HepG2 (cell line): ENCODE results near the gene DAAM2. TPM values are rescaled to one million over a fixed set of nuclear protein-coding genes. Genes with fewer than 3 reads are reported as not detected.

ENCODE experiments used
- ATAC-seq: fragments of 200-7000 bp; cut with Tn5 transposase; 3 replicates; pipeline ENCODE4 v1.9.1; 2020; ENCODE audit warnings: mild to moderate bottlenecking, moderate library complexity
- BruUV-seq: library from RNA; stranded (reverse); fragments of 400-500 nt; replicated peaks from 2 replicates; lab custom pipeline; 2021; lab: Mats Ljungman, UMichigan
- CTCF ChIA-PET: fragments of 300-600 bp; formaldehyde crosslinking; extraction: SDS; loops from one replicate; lab custom pipeline; 2021; ENCODE audit warnings: low total read pairs, inconsistent platforms, low intra/inter-chr PET ratio; lab: Yijun Ruan, JAX
- POLR2A ChIA-PET: fragments of 350-600 bp; sonication (Branson Sonifier 250); formaldehyde crosslinking; loops from one replicate; lab custom pipeline; 2020; ENCODE audit warnings: antibody characterized with exemption, inconsistent platforms; lab: Yijun Ruan, JAX
- DNase-seq: peaks from one replicate; pipeline ENCODE4 v3.0.0-alpha.2; 2015; ENCODE audit warnings: low spot score
- FAIRE-seq: peaks from 3 replicates; lab custom pipeline; 2011; peaks lifted over from hg19 to GRCh38; lab: Jason Lieb, UNC
- H2AFZ ChIP-seq: one replicate; pipeline ENCODE4 v1.6.1; 2011; ENCODE audit warnings: low read length, inconsistent platforms
- H3K27ac ChIP-seq: fragments of 300-600 bp; 3 replicates; pipeline ENCODE4 v1.8.0; 2011; ENCODE audit warnings: mixed run types, mild to moderate bottlenecking, mixed read lengths, low read length, inconsistent platforms; ENCODE audit not compliant: insufficient read depth; ENCODE audit errors: extremely low read length
- H3K27me3 ChIP-seq, 2 experiments: fragments of 200-600 bp in 1 of 2; 2 replicates in 1 of 2; 3 replicates in 1 of 2; pipeline versions ENCODE4 v1.6.0 to v1.8.0; 2011; ENCODE audit warnings: low read length in 2 of 2, mild to moderate bottlenecking in 2 of 2, moderate library complexity in 2 of 2, inconsistent platforms in 1 of 2; ENCODE audit not compliant: insufficient read depth in 2 of 2, control insufficient read depth in 1 of 2
- H3K36me3 ChIP-seq, 2 experiments: fragments of 200-600 bp in 1 of 2; replicated peaks in 1 of 2; 2 replicates in 1 of 2; 3 replicates in 1 of 2; pipeline versions ENCODE4 v1.5.1 to v1.8.0; 2011; ENCODE audit warnings: low read length in 2 of 2, inconsistent platforms in 1 of 2; ENCODE audit not compliant: insufficient read depth in 2 of 2, control insufficient read depth in 1 of 2
- H3K4me1 ChIP-seq: 2 replicates; pipeline ENCODE4 v1.5.1; 2012; ENCODE audit warnings: low read length, inconsistent platforms; ENCODE audit not compliant: insufficient read depth
- H3K4me2 ChIP-seq: 2 replicates; pipeline ENCODE4 v1.6.0; 2011; ENCODE audit warnings: low read depth, low read length, inconsistent platforms
- H3K4me3 ChIP-seq, 3 experiments: fragments of 200-600 bp in 1 of 3; sonication (generic), shearing (Covaris generic) in 1 of 3; replicated peaks in 1 of 3; 2 replicates each; pipeline ENCODE4 v1.5.1; 2011 to 2016; ENCODE audit warnings: low read length in 3 of 3, inconsistent platforms in 2 of 3, low read depth in 2 of 3, mild to moderate bottlenecking in 2 of 3, control low read depth in 1 of 3, mixed read lengths in 1 of 3; ENCODE audit not compliant: insufficient read depth in 1 of 3
- H3K79me2 ChIP-seq: one replicate; pipeline ENCODE4 v1.6.1; 2011; ENCODE audit warnings: low read length, inconsistent platforms; ENCODE audit not compliant: insufficient read depth
- H3K9ac ChIP-seq: 2 replicates; pipeline ENCODE4 v1.6.0; 2011; ENCODE audit warnings: mild to moderate bottlenecking, low read depth, low read length, inconsistent platforms; ENCODE audit not compliant: insufficient read depth
- H3K9me3 ChIP-seq: 2 replicates; pipeline ENCODE4 v1.5.1; 2012; ENCODE audit warnings: mild to moderate bottlenecking, low read length
- H4K20me1 ChIP-seq: 2 replicates; pipeline ENCODE4 v1.6.0; 2011; ENCODE audit warnings: inconsistent platforms, mild to moderate bottlenecking, low read length, moderate library complexity; ENCODE audit not compliant: insufficient read depth
- ATF7-NPFF ChIP-seq: sonication (generic); formaldehyde crosslinking; IDR thresholded peaks from 2 replicates; pipeline ENCODE4 v1.8.1; 2023; ENCODE audit warnings: mild to moderate bottlenecking, low read depth, missing genetic modification reagents, moderate library complexity
- CTCF ChIP-seq: sonication (generic); formaldehyde crosslinking; IDR thresholded peaks from 2 replicates; pipeline ENCODE4 v1.5.0; 2020; ENCODE audit warnings: mild to moderate bottlenecking, missing genetic modification reagents, moderate library complexity
- ERF ChIP-seq: IDR thresholded peaks from 2 replicates; pipeline ENCODE4 v1.6.1; 2018; ENCODE audit warnings: missing biosample characterization, missing genetic modification reagents
- STAG1 ChIP-seq: sonication (generic); formaldehyde crosslinking; IDR thresholded peaks from 2 replicates; pipeline ENCODE4 v1.4.0; 2020; ENCODE audit warnings: missing genetic modification reagents
- ZBTB7B ChIP-seq: sonication (generic); formaldehyde crosslinking; IDR thresholded peaks from 2 replicates; pipeline ENCODE4 v1.4.0; 2020; ENCODE audit warnings: missing genetic modification reagents
- ZNF768 ChIP-seq: sonication (generic); formaldehyde crosslinking; IDR thresholded peaks from 2 replicates; pipeline ENCODE4 v1.4.0; 2020; ENCODE audit warnings: missing genetic modification reagents
- WGBS: methylation state at CpG from one replicate; pipeline ENCODE4 v1.1.6; 2017; ENCODE audit warnings: low lambda C conversion rate; 5-methylcytosine and 5-hydroxymethylcytosine counted together
- in situ Hi-C: cut with HindIII; loops from 2 replicates; pipeline ENCODE4 v1.10.0; 2017; ENCODE audit warnings: low pct_unique_long_range_greater_than_20kb; ENCODE audit not compliant: extremely low pct_ligation_motif_present
- intact Hi-C: fragments of 100-400 bp; cut with micrococcal nuclease; formaldehyde crosslinking; loops from one replicate; pipeline ENCODE4 v1.10.0; 2022; ENCODE audit not compliant: unreplicated experiment
- polyA plus RNA-seq, 8 experiments: library from polyadenylated mRNA; depleted of rRNA in 3 of 8; stranded (reverse) in 7 of 8; unstranded in 1 of 8; fragments of >200 nt; fragmentation: Illumina TruSeq in 4 of 8; extraction: Trizol in 4 of 8; gene quantifications; 2 replicates each; pipeline versions ENCODE4 v1.2.1 to v1.2.3, GENCODE V29; 2011 to 2016; ENCODE audit warnings: low read depth in 4 of 8, missing spikeins in 1 of 8, mixed read lengths in 1 of 8; ENCODE audit not compliant: insufficient read depth in 1 of 8
- total RNA-seq, 5 experiments: library from RNA; depleted of rRNA; stranded (reverse); fragments of >200 nt; fragmentation: Illumina TruSeq; extraction: Trizol; gene quantifications; 2 replicates each; pipeline ENCODE4 v1.2.3, GENCODE V29; 2016; ENCODE audit warnings: low read depth in 1 of 5

DAAM2 gene
- total and polyA plus RNA-seq, 2 of the 13 experiments (the other 11 are each of a cell fraction or from before 2014, with no cell fraction given), result 0.01 TPM; not detected in 1

DNA sequence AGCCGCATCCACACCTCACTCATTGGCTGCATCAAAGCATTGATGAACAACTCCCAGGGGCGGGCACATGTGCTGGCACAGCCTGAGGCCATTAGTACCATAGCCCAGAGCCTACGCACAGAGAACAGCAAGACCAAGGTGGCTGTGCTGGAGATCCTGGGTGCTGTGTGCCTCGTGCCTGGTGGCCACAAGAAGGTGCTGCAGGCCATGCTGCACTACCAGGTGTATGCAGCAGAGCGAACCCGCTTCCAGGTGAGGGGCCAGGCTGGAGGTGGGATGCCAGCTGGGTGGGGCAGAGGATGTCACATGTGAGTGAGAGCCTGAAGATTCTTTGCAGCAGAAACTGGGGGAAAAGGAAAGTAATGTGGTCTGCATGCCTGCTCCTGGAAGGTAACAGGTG is 75.4 kb downstream of the DAAM2 start:
- no peak for DNase-seq
- no TSS peak for BruUV-seq
- no peak overlapping the region for H3K9ac ChIP-seq
- TF ChIP-seq CTCF (peak; percentile 54), STAG1 (CRISPR knock-in tag) (peak; percentile 52), ATF7-NPFF (CRISPR knock-in tag) (no peak), ZNF768 (CRISPR knock-in tag) (peak; percentile 50; the same call in 1 of the 2 replicates)
- H3K79me2 ChIP-seq, result no peaks in the 10 kb centered on the region
- no peaks in the 10 kb centered on the region for H4K20me1 ChIP-seq
- H3K4me2 ChIP-seq, result no peak overlapping the region
- H3K9me3 ChIP-seq, result no peaks in the 10 kb centered on the region
- intact Hi-C loops (no loop called here), in situ Hi-C loops (loop anchor here (10.0 kb wide), 1 partner anchor 437 kb away; no protein-coding TSS in a partner anchor)
- ChIA-PET CTCF (interaction anchor here (1.5 kb wide), 1 partner anchor 25 kb away, joined by 5 read pairs; no protein-coding TSS in a partner anchor), POLR2A (no interaction called here)
- no peaks in the 10 kb centered on the region for H3K36me3 ChIP-seq
- H3K4me3 ChIP-seq, result no peak overlapping the region
- no peaks in the 10 kb centered on the region for H3K27me3 ChIP-seq
- H3K27ac ChIP-seq, result no peak overlapping the region
- no peak overlapping the region for H2AFZ ChIP-seq
- peak; percentile 78 for ATAC-seq
- FAIRE-seq, result no peak
- 33% methylated on average over 5 of the region's 6 CpGs for WGBS
- H3K4me1 ChIP-seq, result no peaks in the 10 kb centered on the region

DNA sequence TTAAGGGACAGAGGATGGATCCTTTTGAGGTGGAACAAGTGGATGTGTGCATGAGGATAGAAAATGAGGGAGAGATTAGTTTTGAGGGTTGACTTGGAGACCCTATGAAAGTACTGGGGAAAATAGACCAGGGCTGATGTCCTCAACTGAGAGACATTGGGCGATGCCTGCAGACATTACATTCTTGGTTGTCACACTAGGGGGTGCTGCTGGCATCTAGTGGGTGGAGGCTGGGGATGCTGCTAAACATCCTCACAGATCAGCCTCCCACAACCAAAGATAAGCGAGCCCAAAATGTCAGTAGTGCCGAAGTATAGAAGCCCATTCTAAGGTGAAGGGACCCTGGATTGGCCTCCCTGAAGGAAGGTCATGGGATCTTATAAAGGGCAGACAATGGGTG is 78.8 kb downstream of the DAAM2 start:
- 69% methylated on average over 3 of the region's 3 CpGs for WGBS
- Histone ChIP-seq H3K9ac (no peak overlapping the region), H3K27me3 (no peaks in the 10 kb centered on the region; a peak in 1 of 5 replicates), H3K79me2 (no peaks in the 10 kb centered on the region), H3K27ac (no peak overlapping the region), H3K4me1 (no peaks in the 10 kb centered on the region), H3K36me3 (no peaks in the 10 kb centered on the region), H3K4me3 (no peak overlapping the region), H2AFZ (no peak overlapping the region), H3K4me2 (no peak overlapping the region), H4K20me1 (no peaks in the 10 kb centered on the region), H3K9me3 (no peaks in the 10 kb centered on the region)
- ChIA-PET CTCF (no interaction called here), POLR2A (no interaction called here)
- intact Hi-C loops, result no loop called here
- in situ Hi-C loops, result no loop called here
- no peak for FAIRE-seq
- no peak for ATAC-seq
- no TSS peak for BruUV-seq
- no peak for TF ChIP-seq ERF (CRISPR knock-in tag)
- TF ChIP-seq ZBTB7B (CRISPR knock-in tag), result no peak
- no peak for DNase-seq
